ENCODE measurements around the gene IGSF8. TPM values are rescaled to one million over a fixed set of nuclear protein-coding genes. Genes with fewer than 3 reads are reported as not detected.

IGSF8 gene
- total and polyA plus RNA-seq, 2 donors (not counting 3 experiments of a cell fraction or from before 2014, with no cell fraction given): 9.5 to 17.5 TPM

DNA sequence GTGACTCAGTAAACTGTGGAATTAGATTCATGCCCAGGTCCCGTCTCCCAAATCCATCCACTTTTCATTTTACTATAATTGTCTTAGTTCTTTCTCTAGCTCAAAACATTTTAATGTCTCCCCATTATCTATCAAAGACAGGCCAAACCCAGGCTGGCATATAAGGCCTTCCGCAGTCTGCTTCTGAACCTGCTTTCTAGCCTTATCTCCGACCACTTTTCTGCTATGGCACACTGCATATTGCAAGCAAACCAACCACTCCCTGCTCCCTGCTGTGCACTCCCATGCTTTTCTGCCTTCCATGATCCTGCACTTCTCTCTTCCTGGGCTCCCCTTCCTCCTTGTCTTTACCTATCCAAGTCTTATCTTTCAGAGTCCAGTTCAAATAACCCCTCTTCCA is 49.3 kb downstream of the IGSF8 start:
- Histone ChIP-seq H3K9me1 (replicated peaks; ENCODE audit: control insufficient read depth, extremely low read depth, insufficient read depth, low read length) (no peaks in the 10 kb centered on the region), H2AFZ (ENCODE audit: low read depth, low read length) (no peak overlapping the region), H3K4me1 (ENCODE audit: control insufficient read depth, extremely low read depth, insufficient read depth, low read length) (no peaks in the 10 kb centered on the region), H3K27me3 (ENCODE audit: control insufficient read depth in 2 of 2, insufficient read depth in 2 of 2, low read length in 2 of 2) (peaks cover 31% of the 10 kb centered on the region in 2 experiments), H3K79me2 (ENCODE audit: control insufficient read depth, insufficient read depth, low read length) (no peaks in the 10 kb centered on the region), H3K36me3 (ENCODE audit: control insufficient read depth in 2 of 2, extremely low read depth in 1 of 2, insufficient read depth in 2 of 2, low read length in 2 of 2) (no peaks in the 10 kb centered on the region), H3K27ac (ENCODE audit: insufficient read depth, low read depth, low read length) (no peak overlapping the region), H3K9ac (replicated peaks; ENCODE audit: extremely low read depth, insufficient read depth, low read length) (no peak overlapping the region), H4K20me1 (replicated peaks; ENCODE audit: control insufficient read depth, extremely low read depth, insufficient read depth, low read length) (no peaks in the 10 kb centered on the region), H3K4me3 (replicated peaks in 1 of 3; ENCODE audit: insufficient read depth in 1 of 3, low read depth in 1 of 3, low read length in 3 of 3) (no peak overlapping the region), H3K4me2 (ENCODE audit: insufficient read depth, low read length) (no peak overlapping the region), H3K9me3 (replicated peaks; ENCODE audit: control insufficient read depth, insufficient read depth, low read length) (no peaks in the 10 kb centered on the region)
- no TSS peak for BruUV-seq (replicated peaks)
- intact Hi-C loops (cut with micrococcal nuclease) (no loop called here), dilution Hi-C loops (cut with MboI; ENCODE audit: extremely low pct_ligation_motif_present, low sequenced_read_pairs) (no loop called here)
- DNase-seq (ENCODE audit: low read depth, low spot score) (no peak), FAIRE-seq (no peak)
- ChIA-PET POLR2A (no interaction called here), CTCF (interaction anchor here (1.3 kb wide), 1 partner anchor 29 kb away, joined by 4 read pairs; no protein-coding TSS in a partner anchor)
- TF ChIP-seq POLR2A (IDR thresholded peaks at IDR 0.05; ENCODE audit: low read depth, low read length) (no peak), JUN (IDR thresholded peaks at IDR 0.05; ENCODE audit: borderline replicate concordance, insufficient read depth, insufficient read length, low read depth) (no peak), EZH2 (IDR thresholded peaks at IDR 0.05; ENCODE audit: borderline replicate concordance, low read depth, low read length, severe bottlenecking) (no peak), GATA2 (IDR thresholded peaks at IDR 0.05; ENCODE audit: insufficient read depth, insufficient read length, low read depth, low read length) (no peak), MYC (IDR thresholded peaks at IDR 0.05; ENCODE audit: low read depth, low read length) (no peak), FOS (IDR thresholded peaks at IDR 0.05; ENCODE audit: borderline replicate concordance, insufficient read depth, low read length) (no peak), POLR2AphosphoS5 (IDR thresholded peaks at IDR 0.05; ENCODE audit: insufficient read depth, low read depth, low read length) (no peak)
- TF ChIP-seq, protein P1, sequence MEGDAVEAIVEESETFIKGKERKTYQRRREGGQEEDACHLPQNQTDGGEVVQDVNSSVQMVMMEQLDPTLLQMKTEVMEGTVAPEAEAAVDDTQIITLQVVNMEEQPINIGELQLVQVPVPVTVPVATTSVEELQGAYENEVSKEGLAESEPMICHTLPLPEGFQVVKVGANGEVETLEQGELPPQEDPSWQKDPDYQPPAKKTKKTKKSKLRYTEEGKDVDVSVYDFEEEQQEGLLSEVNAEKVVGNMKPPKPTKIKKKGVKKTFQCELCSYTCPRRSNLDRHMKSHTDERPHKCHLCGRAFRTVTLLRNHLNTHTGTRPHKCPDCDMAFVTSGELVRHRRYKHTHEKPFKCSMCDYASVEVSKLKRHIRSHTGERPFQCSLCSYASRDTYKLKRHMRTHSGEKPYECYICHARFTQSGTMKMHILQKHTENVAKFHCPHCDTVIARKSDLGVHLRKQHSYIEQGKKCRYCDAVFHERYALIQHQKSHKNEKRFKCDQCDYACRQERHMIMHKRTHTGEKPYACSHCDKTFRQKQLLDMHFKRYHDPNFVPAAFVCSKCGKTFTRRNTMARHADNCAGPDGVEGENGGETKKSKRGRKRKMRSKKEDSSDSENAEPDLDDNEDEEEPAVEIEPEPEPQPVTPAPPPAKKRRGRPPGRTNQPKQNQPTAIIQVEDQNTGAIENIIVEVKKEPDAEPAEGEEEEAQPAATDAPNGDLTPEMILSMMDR (IDR thresholded peaks at IDR 0.05; ENCODE audit: extremely low read depth in 1 of 2, insufficient read depth in 1 of 2, low read depth in 1 of 2, low read length in 2 of 2): no peak
- TF ChIP-seq, protein P2, sequence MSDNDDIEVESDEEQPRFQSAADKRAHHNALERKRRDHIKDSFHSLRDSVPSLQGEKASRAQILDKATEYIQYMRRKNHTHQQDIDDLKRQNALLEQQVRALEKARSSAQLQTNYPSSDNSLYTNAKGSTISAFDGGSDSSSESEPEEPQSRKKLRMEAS (IDR thresholded peaks at IDR 0.05; ENCODE audit: insufficient read depth, insufficient read length): no peak
